Measurements from ENCODE around the gene PLCH1. TPM values are rescaled to one million over a fixed set of nuclear protein-coding genes. Genes with fewer than 3 reads are reported as not detected.

The PLCH1 gene
- total RNA-seq, 1 donor from 2014 or later = 2.9 TPM

GRCh38 chr3:155748611-155749365 is 3.9 kb upstream of the PLCH1 start:
- no peak for DNase-seq (ENCODE audit: low read depth)
- Histone ChIP-seq H3K4me3 (ENCODE audit: low read depth, low read length) (no peak overlapping the region), H3K36me3 (ENCODE audit: control insufficient read depth, insufficient read depth, low read length) (no peaks in the 10 kb centered on the region), H3K27me3 (ENCODE audit: control insufficient read depth, insufficient read depth, low read length) (no peaks in the 10 kb centered on the region)
- TF ChIP-seq CTCF (IDR thresholded peaks at IDR 0.05; ENCODE audit: insufficient read depth, low read length, poor library complexity, severe bottlenecking) = no peak

- H3K4me3 ChIP-seq (ENCODE audit: low read depth, low read length) = no peak overlapping the region
- H3K27me3 ChIP-seq (ENCODE audit: control insufficient read depth, insufficient read depth, low read length) = no peaks in the 10 kb centered on the region
- no peaks in the 10 kb centered on the region for H3K36me3 ChIP-seq (ENCODE audit: control insufficient read depth, insufficient read depth, low read length)
- no peak for DNase-seq (ENCODE audit: low read depth)
- no peak for TF ChIP-seq CTCF (IDR thresholded peaks at IDR 0.05; ENCODE audit: insufficient read depth, low read length, poor library complexity, severe bottlenecking)
Measured at GRCh38 chr3:155747946-155748290, 3.0 kb upstream of the PLCH1 start.

GRCh38 chr3:155747286-155747945 is 2.5 kb upstream of the PLCH1 start:
- no peaks in the 10 kb centered on the region for H3K36me3 ChIP-seq (ENCODE audit: control insufficient read depth, insufficient read depth, low read length)
- no peak for DNase-seq (ENCODE audit: low read depth)
- no peaks in the 10 kb centered on the region for H3K27me3 ChIP-seq (ENCODE audit: control insufficient read depth, insufficient read depth, low read length)
- no peak for TF ChIP-seq CTCF (IDR thresholded peaks at IDR 0.05; ENCODE audit: insufficient read depth, low read length, poor library complexity, severe bottlenecking)
- no peak overlapping the region for H3K4me3 ChIP-seq (ENCODE audit: low read depth, low read length)

GRCh38 chr3:155746703-155747102 is 1.8 kb upstream of the PLCH1 start:
- Histone ChIP-seq H3K27me3 (ENCODE audit: control insufficient read depth, insufficient read depth, low read length) (no peaks in the 10 kb centered on the region), H3K4me3 (ENCODE audit: low read depth, low read length) (no peak overlapping the region), H3K36me3 (ENCODE audit: control insufficient read depth, insufficient read depth, low read length) (no peaks in the 10 kb centered on the region)
- no peak for DNase-seq (ENCODE audit: low read depth)
- no peak for TF ChIP-seq CTCF (IDR thresholded peaks at IDR 0.05; ENCODE audit: insufficient read depth, low read length, poor library complexity, severe bottlenecking)

- DNase-seq (ENCODE audit: low read depth) = no peak
- no peak overlapping the region for H3K4me3 ChIP-seq (ENCODE audit: low read depth, low read length)
- no peaks in the 10 kb centered on the region for H3K27me3 ChIP-seq (ENCODE audit: control insufficient read depth, insufficient read depth, low read length)
- no peak for TF ChIP-seq CTCF (IDR thresholded peaks at IDR 0.05; ENCODE audit: insufficient read depth, low read length, poor library complexity, severe bottlenecking)
- no peaks in the 10 kb centered on the region for H3K36me3 ChIP-seq (ENCODE audit: control insufficient read depth, insufficient read depth, low read length)
Measured at GRCh38 chr3:155745795-155746550, 1.1 kb upstream of the PLCH1 start.
